ENCODE data around the gene SERINC3.

SERINC3 gene

GRCh38 chr20:44549123-44549522, 27.3 kb upstream of the SERINC3 start:
- DNase-seq (ENCODE audit: low read depth in 1 of 2, low spot score in 1 of 2) = no peak
- Histone ChIP-seq H3K4me3 (replicated peaks; ENCODE audit: insufficient read depth, low read length) (no peak overlapping the region), H3K27me3 (ENCODE audit: insufficient read depth, poor library complexity, severe bottlenecking) (no peaks in the 10 kb centered on the region), H3K27ac (replicated peaks) (no peak overlapping the region)
- TF ChIP-seq REST (IDR thresholded peaks at IDR 0.05; ENCODE audit: insufficient replicate concordance, low read depth) (no peak), POLR2AphosphoS5 (IDR thresholded peaks at IDR 0.05; ENCODE audit: low read depth) (no peak), GABPA (IDR thresholded peaks at IDR 0.05; ENCODE audit: low read depth) (no peak), CTCF (IDR thresholded peaks at IDR 0.05; ENCODE audit: insufficient read depth, low read length) (no peak), SPI1 (IDR thresholded peaks at IDR 0.05; ENCODE audit: borderline replicate concordance, low read depth) (no peak)

GRCh38 chr20:44547419-44547818, 25.5 kb upstream of the SERINC3 start:
- no peak for TF ChIP-seq REST (IDR thresholded peaks at IDR 0.05; ENCODE audit: insufficient replicate concordance, low read depth)
- no peak for TF ChIP-seq SPI1 (IDR thresholded peaks at IDR 0.05; ENCODE audit: borderline replicate concordance, low read depth)
- TF ChIP-seq GABPA (IDR thresholded peaks at IDR 0.05; ENCODE audit: low read depth) = no peak
- TF ChIP-seq CTCF (IDR thresholded peaks at IDR 0.05; ENCODE audit: insufficient read depth, low read length) = no peak
- TF ChIP-seq POLR2AphosphoS5 (IDR thresholded peaks at IDR 0.05; ENCODE audit: low read depth) = no peak
- H3K4me3 ChIP-seq (replicated peaks; ENCODE audit: insufficient read depth, low read length) = no peak overlapping the region
- no peaks in the 10 kb centered on the region for H3K27me3 ChIP-seq (ENCODE audit: insufficient read depth, poor library complexity, severe bottlenecking)
- no peak for DNase-seq (ENCODE audit: low read depth in 1 of 2, low spot score in 1 of 2)
- H3K27ac ChIP-seq (replicated peaks) = no peak overlapping the region

GRCh38 chr20:44544263-44544662, 22.4 kb upstream of the SERINC3 start:
- TF ChIP-seq SPI1 (IDR thresholded peaks at IDR 0.05; ENCODE audit: borderline replicate concordance, low read depth) = no peak
- TF ChIP-seq CTCF (IDR thresholded peaks at IDR 0.05; ENCODE audit: insufficient read depth, low read length) = no peak
- no peak for TF ChIP-seq GABPA (IDR thresholded peaks at IDR 0.05; ENCODE audit: low read depth)
- TF ChIP-seq POLR2AphosphoS5 (IDR thresholded peaks at IDR 0.05; ENCODE audit: low read depth) = no peak
- no peak for TF ChIP-seq REST (IDR thresholded peaks at IDR 0.05; ENCODE audit: insufficient replicate concordance, low read depth)
- DNase-seq (ENCODE audit: low read depth in 1 of 2, low spot score in 1 of 2) = no peak
- no peak overlapping the region for H3K27ac ChIP-seq (replicated peaks)
- no peak overlapping the region for H3K4me3 ChIP-seq (replicated peaks; ENCODE audit: insufficient read depth, low read length)
- no peaks in the 10 kb centered on the region for H3K27me3 ChIP-seq (ENCODE audit: insufficient read depth, poor library complexity, severe bottlenecking)
